Suprapubic skin (tissue), 4 donors: ENCODE results near the gene CCDC158. TPM values are rescaled to one million over a fixed set of nuclear protein-coding genes. Genes with fewer than 3 reads are reported as not detected.

Experiments used
- DNase-seq, 2 donors: peaks; one replicate each; pipeline ENCODE4 v3.0.0-alpha.2; 2019; ENCODE audit warnings: low spot score in 2 of 2
- H3K27ac ChIP-seq: fragments of 200-600 bp; sonication (generic); one replicate; pipeline ENCODE4 v1.5.1; 2019
- H3K27me3 ChIP-seq: fragments of 200-600 bp; sonication (generic); one replicate; pipeline ENCODE4 v1.5.1; 2019
- H3K36me3 ChIP-seq: fragments of 200-600 bp; sonication (generic); one replicate; pipeline ENCODE4 v1.5.1; 2019
- H3K4me1 ChIP-seq: fragments of 200-600 bp; sonication (generic); one replicate; pipeline ENCODE4 v1.5.1; 2019
- H3K4me3 ChIP-seq: fragments of 200-600 bp; sonication (generic); one replicate; pipeline ENCODE4 v1.5.1; 2019; ENCODE audit warnings: mild to moderate bottlenecking
- H3K9me3 ChIP-seq: fragments of 200-600 bp; sonication (generic); one replicate; pipeline ENCODE4 v1.5.1; 2019
- EP300 ChIP-seq: sonication (generic); formaldehyde crosslinking; IDR thresholded peaks from one replicate; pipeline ENCODE4 v1.6.1; 2017; ENCODE audit warnings: antibody characterized with exemption
- POLR2A ChIP-seq, 2 donors: fragments of 450-650 bp; IDR thresholded peaks; one replicate each; pipeline ENCODE4 v1.6.1; 2017; ENCODE audit warnings: antibody characterized with exemption in 2 of 2, mild to moderate bottlenecking in 2 of 2, moderate library complexity in 2 of 2
- POLR2AphosphoS5 ChIP-seq, 3 donors: sonication (generic); formaldehyde crosslinking; IDR thresholded peaks; one replicate each; pipeline ENCODE4 v1.6.1; 2017; ENCODE audit warnings: antibody characterized with exemption in 3 of 3
- WGBS: methylation state at CpG from one replicate; pipeline ENCODE4 v1.1.5; 2018; 5-methylcytosine and 5-hydroxymethylcytosine counted together
- total RNA-seq, 4 donors: library from RNA; depleted of rRNA; stranded (reverse); fragments of >200 nt; gene quantifications; one replicate each; pipeline ENCODE4 v1.1.0, GENCODE V29; 2016
- TF ChIP-seq, protein P1 (sequence below), 2 donors: fragments of 200-600 bp in 1 of 2; fragments of 450-650 bp in 1 of 2; sonication (generic) in 1 of 2; IDR thresholded peaks; one replicate each; pipeline ENCODE4 v1.5.1; 2016 to 2019; ENCODE audit warnings: antibody characterized with exemption in 2 of 2, mild to moderate bottlenecking in 1 of 2, moderate library complexity in 1 of 2

The CCDC158 gene
- total RNA-seq, 4 donors from 2014 or later: 0.72 TPM; not detected in 3

DNA sequence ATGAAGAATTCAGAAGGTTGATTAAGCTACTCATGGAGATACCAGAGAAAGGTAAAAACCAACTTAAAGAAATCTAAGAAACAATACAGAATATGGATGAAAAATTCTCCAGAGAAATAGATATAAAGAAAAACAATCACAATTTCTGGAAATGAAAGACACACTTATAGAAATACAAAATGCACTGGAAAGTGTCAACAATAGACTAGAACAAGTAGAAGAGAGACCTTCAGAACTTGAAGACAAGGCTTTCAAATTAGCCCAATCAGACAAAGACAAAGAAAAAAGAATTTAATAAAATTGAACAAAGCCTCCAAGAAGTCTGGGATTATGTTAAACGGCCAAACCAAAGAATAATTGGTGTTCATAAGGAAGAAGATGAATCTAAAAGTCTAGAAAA, 104.8 kb downstream of the CCDC158 start:
- H3K27me3 ChIP-seq: no peaks in the 10 kb centered on the region
- H3K36me3 ChIP-seq: no peaks in the 10 kb centered on the region
- DNase-seq: no peak
- peaks cover 2% of the 10 kb centered on the region for H3K9me3 ChIP-seq
- no peak overlapping the region for H3K4me3 ChIP-seq
- TF ChIP-seq EP300 (no peak), POLR2A (IDR thresholded peaks at IDR 0.05) (no peak), POLR2AphosphoS5 (IDR thresholded peaks at IDR 0.05) (no peak)
- TF ChIP-seq, protein P1, sequence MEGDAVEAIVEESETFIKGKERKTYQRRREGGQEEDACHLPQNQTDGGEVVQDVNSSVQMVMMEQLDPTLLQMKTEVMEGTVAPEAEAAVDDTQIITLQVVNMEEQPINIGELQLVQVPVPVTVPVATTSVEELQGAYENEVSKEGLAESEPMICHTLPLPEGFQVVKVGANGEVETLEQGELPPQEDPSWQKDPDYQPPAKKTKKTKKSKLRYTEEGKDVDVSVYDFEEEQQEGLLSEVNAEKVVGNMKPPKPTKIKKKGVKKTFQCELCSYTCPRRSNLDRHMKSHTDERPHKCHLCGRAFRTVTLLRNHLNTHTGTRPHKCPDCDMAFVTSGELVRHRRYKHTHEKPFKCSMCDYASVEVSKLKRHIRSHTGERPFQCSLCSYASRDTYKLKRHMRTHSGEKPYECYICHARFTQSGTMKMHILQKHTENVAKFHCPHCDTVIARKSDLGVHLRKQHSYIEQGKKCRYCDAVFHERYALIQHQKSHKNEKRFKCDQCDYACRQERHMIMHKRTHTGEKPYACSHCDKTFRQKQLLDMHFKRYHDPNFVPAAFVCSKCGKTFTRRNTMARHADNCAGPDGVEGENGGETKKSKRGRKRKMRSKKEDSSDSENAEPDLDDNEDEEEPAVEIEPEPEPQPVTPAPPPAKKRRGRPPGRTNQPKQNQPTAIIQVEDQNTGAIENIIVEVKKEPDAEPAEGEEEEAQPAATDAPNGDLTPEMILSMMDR (IDR thresholded peaks at IDR 0.05): no peak
- no peaks in the 10 kb centered on the region for H3K4me1 ChIP-seq
- no peak overlapping the region for H3K27ac ChIP-seq
- WGBS: 93% methylated on average over 1 of the region's 1 CpG

DNA sequence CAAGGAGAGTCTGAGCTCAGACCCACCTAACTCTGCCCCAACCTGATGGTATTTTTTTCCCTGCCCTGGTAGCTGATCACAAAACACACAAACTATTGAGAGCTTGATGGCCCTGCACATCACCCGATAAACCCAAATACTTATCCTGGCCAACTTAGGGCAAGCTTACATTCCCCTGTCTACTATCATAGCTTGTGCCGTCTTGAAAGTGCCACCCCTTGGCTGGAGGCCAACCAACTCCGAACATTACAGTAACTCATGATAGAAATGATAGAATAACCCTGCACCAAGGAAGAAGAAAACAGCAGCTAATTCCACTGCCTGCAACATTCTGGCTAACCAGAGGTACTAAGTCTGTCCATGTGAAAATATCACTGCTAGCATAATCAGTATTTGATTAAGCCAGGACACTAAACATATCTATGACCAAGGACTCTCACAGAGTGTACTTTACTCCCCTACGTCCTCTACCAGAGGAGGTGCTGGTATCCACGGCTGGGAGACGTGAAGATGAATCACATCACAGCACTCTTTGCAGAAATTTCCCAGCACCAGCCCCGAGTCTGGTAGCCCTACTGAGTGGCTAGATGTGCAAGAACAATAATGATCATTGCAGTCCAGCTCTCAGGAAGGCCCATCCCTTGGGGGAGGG, 105.5 kb downstream of the CCDC158 start:
- TF ChIP-seq, protein P1 (IDR thresholded peaks at IDR 0.05): no peak
- TF ChIP-seq POLR2AphosphoS5 (IDR thresholded peaks at IDR 0.05) (no peak), POLR2A (IDR thresholded peaks at IDR 0.05) (no peak), EP300 (no peak)
- no peaks in the 10 kb centered on the region for H3K36me3 ChIP-seq
- H3K4me1 ChIP-seq: no peaks in the 10 kb centered on the region
- peaks cover 2% of the 10 kb centered on the region for H3K9me3 ChIP-seq
- H3K4me3 ChIP-seq: no peak overlapping the region
- H3K27ac ChIP-seq: no peak overlapping the region
- no peaks in the 10 kb centered on the region for H3K27me3 ChIP-seq
- DNase-seq: no peak
- 84% methylated on average over 7 of the region's 7 CpGs for WGBS

DNA sequence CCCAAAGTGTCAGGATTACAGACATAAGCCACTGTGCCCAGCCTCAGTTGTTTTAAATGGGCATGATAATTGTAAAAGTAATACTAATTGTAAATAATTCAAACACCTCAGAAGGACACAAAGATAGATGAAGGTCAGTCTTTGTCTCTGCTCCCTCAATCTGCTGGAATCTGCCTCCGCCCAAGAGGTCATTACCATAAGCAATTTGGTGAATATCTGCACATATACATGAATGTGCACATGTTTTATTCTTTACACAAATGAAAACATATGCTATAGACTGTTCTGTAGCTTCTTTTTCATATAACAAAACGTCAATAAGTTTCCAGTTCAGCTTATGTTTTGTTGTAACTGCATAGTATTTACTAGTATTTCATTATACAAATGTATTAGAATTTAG, 107.4 kb downstream of the CCDC158 start:
- TF ChIP-seq POLR2AphosphoS5 (IDR thresholded peaks at IDR 0.05): no peak
- TF ChIP-seq, protein P1 (IDR thresholded peaks at IDR 0.05): no peak
- TF ChIP-seq EP300: no peak
- TF ChIP-seq POLR2A (IDR thresholded peaks at IDR 0.05): no peak
- no peaks in the 10 kb centered on the region for H3K36me3 ChIP-seq
- no peaks in the 10 kb centered on the region for H3K4me1 ChIP-seq
- no peak overlapping the region for H3K4me3 ChIP-seq
- 83% methylated on average over 2 of the region's 2 CpGs for WGBS
- no peak for DNase-seq
- H3K27me3 ChIP-seq: no peaks in the 10 kb centered on the region
- no peaks in the 10 kb centered on the region for H3K9me3 ChIP-seq
- no peak overlapping the region for H3K27ac ChIP-seq

DNA sequence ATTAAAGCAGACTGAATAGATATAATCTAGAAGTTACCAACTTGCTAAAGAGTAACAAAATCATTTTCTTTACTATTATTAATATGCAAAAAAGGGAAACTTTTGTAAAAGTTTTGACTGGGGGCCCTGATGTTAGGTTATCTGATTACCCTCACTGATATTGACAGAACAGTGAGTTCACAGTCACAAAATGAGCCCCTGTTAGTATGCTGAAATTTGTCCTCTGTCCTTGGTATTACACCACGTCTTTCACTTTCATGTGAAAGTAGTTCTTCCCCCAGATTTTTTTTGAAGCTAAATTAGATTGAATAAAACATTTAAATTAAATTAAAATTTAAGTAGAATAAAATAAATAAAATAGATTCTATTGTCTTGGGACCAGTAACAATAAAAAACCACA, 108.5 kb downstream of the CCDC158 start:
- H3K27me3 ChIP-seq: no peaks in the 10 kb centered on the region
- no peak overlapping the region for H3K4me3 ChIP-seq
- H3K27ac ChIP-seq: no peak overlapping the region
- DNase-seq: no peak
- peaks cover 4% of the 10 kb centered on the region for H3K4me1 ChIP-seq
- TF ChIP-seq POLR2AphosphoS5 (IDR thresholded peaks at IDR 0.05): no peak
- no peak for TF ChIP-seq EP300
- no peak for TF ChIP-seq POLR2A (IDR thresholded peaks at IDR 0.05)
- TF ChIP-seq, protein P1 (IDR thresholded peaks at IDR 0.05): no peak
- WGBS: 58% methylated on average over 1 of the region's 1 CpG
- no peaks in the 10 kb centered on the region for H3K36me3 ChIP-seq
- no peaks in the 10 kb centered on the region for H3K9me3 ChIP-seq

DNA sequence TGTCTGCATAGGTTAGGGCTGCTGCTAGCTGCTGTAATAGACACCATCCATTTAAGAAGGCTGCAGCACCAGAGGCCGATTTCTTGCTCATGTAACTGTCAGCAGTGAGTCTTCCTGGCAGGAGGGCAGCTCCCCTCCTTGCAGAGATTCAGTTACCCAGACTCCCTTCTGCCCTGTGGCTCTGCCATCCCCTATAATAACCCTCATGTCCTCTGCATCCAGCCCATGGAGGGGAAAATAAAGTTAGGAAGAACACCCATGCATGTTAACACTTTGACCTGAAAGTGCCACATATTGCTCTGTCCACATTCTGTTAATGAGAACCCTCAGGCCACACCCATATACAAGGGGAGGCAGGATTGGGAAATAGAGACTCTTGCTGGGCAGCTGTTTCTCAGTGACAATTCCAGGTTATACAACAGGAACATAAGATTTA, 109.0 kb downstream of the CCDC158 start:
- H3K4me1 ChIP-seq: peaks cover 9% of the 10 kb centered on the region
- no peaks in the 10 kb centered on the region for H3K27me3 ChIP-seq
- H3K36me3 ChIP-seq: no peaks in the 10 kb centered on the region
- no peak overlapping the region for H3K27ac ChIP-seq
- DNase-seq: no peak
- no peak overlapping the region for H3K4me3 ChIP-seq
- H3K9me3 ChIP-seq: no peaks in the 10 kb centered on the region
- no peak for TF ChIP-seq POLR2AphosphoS5 (IDR thresholded peaks at IDR 0.05)
- no peak for TF ChIP-seq EP300
- WGBS: 38% methylated on average over 1 of the region's 1 CpG

DNA sequence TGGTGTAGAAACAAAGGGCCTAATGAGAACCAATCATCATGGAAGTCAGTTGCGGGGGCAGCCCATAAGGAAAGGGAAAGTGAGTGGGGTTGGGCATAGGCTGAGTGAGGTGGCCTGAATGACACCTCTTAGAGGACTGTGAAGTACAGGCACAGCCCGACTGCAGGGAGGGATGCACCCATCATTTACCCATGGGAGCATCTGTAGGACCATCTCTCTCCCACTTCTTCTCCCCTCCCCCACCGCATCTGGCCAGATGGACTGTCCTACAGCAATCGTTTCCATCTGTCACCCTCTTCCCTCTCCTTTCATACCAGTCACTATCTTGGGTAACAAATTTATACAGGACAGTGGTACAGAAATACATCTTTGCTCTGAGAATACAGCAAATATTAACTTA, 110.3 kb downstream of the CCDC158 start:
- Histone ChIP-seq H3K27ac (no peak overlapping the region), H3K4me3 (no peak overlapping the region), H3K27me3 (no peaks in the 10 kb centered on the region), H3K36me3 (no peaks in the 10 kb centered on the region), H3K9me3 (no peaks in the 10 kb centered on the region), H3K4me1 (peaks cover 15% of the 10 kb centered on the region)
- no peak for TF ChIP-seq POLR2AphosphoS5 (IDR thresholded peaks at IDR 0.05)
- TF ChIP-seq, protein P1 (IDR thresholded peaks at IDR 0.05): no peak
- TF ChIP-seq POLR2A (IDR thresholded peaks at IDR 0.05): no peak
- TF ChIP-seq EP300: no peak
- WGBS: 82% methylated on average over 4 of the region's 4 CpGs
- no peak for DNase-seq
